Uterus (tissue), 2 donors: ENCODE results near the gene MOB3A.

Experiments used
- POLR2A ChIP-seq, 2 donors: fragments of 450-650 bp; IDR thresholded peaks; one replicate each; pipeline ENCODE4 v1.6.1; 2016; ENCODE audit warnings: antibody characterized with exemption in 2 of 2, mild to moderate bottlenecking in 1 of 2, moderate library complexity in 1 of 2
- TF ChIP-seq, protein P1 (sequence below), 4 experiments: fragments of 200-600 bp in 2 of 4; fragments of 450-650 bp in 2 of 4; sonication (generic) in 2 of 4; IDR thresholded peaks; one replicate each; pipeline ENCODE4 v1.5.1; 2016 to 2019; ENCODE audit warnings: antibody characterized with exemption in 4 of 4, mild to moderate bottlenecking in 2 of 4, moderate library complexity in 1 of 4

DNA sequence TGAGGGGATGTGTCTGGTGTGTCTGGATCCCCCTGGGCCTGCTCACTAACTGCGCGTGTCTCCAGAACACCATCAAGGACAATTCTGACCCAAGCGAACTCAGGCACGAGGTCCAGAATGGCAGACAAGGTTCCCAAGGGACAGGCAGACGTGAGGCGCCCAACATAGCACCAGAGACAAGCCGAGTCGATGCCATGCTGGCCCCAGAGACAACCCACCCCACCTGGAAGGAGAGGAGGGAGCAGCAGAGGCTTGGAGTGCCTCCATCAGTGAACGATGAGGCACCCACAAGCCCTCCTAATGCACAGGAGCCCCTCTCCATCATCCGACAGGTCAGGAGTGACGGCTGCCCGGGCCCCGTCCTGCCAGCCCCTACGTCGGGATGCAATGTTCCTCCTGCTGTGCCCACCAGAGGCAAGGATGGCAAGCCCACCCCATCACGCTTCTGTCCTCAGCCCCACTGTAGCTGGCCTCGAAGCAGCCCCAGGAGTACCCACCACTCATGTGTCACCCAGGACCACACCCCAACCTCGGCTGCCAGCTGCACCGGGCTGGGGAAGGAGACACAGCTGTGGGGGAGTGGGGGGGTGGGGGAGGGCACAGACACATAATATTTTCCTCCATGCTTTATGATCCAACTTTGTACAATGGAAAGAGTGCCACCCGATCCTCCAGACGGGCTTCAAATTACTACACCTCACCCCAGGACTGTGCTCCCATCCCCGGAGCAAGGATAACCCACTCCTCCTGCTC, 43.4 kb upstream of the MOB3A start:
- TF ChIP-seq, protein P1, sequence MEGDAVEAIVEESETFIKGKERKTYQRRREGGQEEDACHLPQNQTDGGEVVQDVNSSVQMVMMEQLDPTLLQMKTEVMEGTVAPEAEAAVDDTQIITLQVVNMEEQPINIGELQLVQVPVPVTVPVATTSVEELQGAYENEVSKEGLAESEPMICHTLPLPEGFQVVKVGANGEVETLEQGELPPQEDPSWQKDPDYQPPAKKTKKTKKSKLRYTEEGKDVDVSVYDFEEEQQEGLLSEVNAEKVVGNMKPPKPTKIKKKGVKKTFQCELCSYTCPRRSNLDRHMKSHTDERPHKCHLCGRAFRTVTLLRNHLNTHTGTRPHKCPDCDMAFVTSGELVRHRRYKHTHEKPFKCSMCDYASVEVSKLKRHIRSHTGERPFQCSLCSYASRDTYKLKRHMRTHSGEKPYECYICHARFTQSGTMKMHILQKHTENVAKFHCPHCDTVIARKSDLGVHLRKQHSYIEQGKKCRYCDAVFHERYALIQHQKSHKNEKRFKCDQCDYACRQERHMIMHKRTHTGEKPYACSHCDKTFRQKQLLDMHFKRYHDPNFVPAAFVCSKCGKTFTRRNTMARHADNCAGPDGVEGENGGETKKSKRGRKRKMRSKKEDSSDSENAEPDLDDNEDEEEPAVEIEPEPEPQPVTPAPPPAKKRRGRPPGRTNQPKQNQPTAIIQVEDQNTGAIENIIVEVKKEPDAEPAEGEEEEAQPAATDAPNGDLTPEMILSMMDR (IDR thresholded peaks at IDR 0.05) = no peak
- TF ChIP-seq POLR2A (IDR thresholded peaks at IDR 0.05) = no peak
